ENCODE results near the gene ETV5.

ETV5 gene

DNA sequence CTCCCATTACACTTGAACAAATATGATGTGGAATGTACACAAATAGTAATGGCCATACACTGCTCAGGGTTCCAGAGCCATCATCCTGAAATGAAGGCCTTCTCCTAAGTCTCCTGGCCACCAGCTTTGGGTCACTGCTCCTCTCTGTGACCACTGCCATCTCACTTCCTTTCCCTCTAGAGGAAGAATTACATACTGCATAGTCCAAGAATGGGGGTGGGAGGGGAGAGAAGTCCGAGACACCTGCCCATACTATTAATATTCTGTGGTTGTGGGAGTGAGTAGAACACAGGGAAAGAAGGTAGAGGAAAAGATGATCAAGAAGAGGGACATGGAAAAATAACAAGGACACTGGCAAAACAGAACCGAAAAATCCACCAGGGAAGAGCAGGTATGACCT is 20.6 kb downstream of the ETV5 start:
- H3K36me3 ChIP-seq (ENCODE audit: control insufficient read depth in 2 of 2, insufficient read depth in 1 of 2, low read length in 2 of 2), result no peaks in the 10 kb centered on the region
- no peaks in the 10 kb centered on the region for H3K4me1 ChIP-seq (ENCODE audit: control insufficient read depth, insufficient read depth, low read length)
- CTCF ChIA-PET, result no interaction called here
- TF ChIP-seq ZNF223 (tag by site-specific recombination; IDR thresholded peaks at IDR 0.05), result no peak
- TF ChIP-seq ZNF629 (tag by site-specific recombination; IDR thresholded peaks at IDR 0.05), result no peak
- TF ChIP-seq KLF16 (tag by site-specific recombination; IDR thresholded peaks at IDR 0.05), result no peak
- no peak for TF ChIP-seq SP3 (tag by site-specific recombination; IDR thresholded peaks at IDR 0.05)
- POLR2A ChIA-PET, result no interaction called here
- H3K9me3 ChIP-seq (ENCODE audit: control insufficient read depth, insufficient read depth, low read depth, low read length), result no peaks in the 10 kb centered on the region
- H3K27ac ChIP-seq (ENCODE audit: extremely low read depth, low read depth, low read length), result no peak overlapping the region
- no peak overlapping the region for H3K4me3 ChIP-seq (ENCODE audit: low read depth, low read length)

GRCh38 chr3:186084264-186084663 is 24.6 kb downstream of the ETV5 start:
- POLR2A ChIA-PET, result no interaction called here
- TF ChIP-seq ZNF211 (tag by site-specific recombination; IDR thresholded peaks at IDR 0.05; ENCODE audit: low read depth), result no peak
- no peak for TF ChIP-seq ZNF155 (tag by site-specific recombination; IDR thresholded peaks at IDR 0.05)
- TF ChIP-seq, protein P1, sequence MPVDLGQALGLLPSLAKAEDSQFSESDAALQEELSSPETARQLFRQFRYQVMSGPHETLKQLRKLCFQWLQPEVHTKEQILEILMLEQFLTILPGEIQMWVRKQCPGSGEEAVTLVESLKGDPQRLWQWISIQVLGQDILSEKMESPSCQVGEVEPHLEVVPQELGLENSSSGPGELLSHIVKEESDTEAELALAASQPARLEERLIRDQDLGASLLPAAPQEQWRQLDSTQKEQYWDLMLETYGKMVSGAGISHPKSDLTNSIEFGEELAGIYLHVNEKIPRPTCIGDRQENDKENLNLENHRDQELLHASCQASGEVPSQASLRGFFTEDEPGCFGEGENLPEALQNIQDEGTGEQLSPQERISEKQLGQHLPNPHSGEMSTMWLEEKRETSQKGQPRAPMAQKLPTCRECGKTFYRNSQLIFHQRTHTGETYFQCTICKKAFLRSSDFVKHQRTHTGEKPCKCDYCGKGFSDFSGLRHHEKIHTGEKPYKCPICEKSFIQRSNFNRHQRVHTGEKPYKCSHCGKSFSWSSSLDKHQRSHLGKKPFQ (tag by site-specific recombination; IDR thresholded peaks at IDR 0.05), result no peak
- TF ChIP-seq BCL11A (tag by site-specific recombination; IDR thresholded peaks at IDR 0.05; ENCODE audit: low read depth), result no peak
- no peak for TF ChIP-seq ZNF423 (tag by site-specific recombination; IDR thresholded peaks at IDR 0.05)
- no peaks in the 10 kb centered on the region for H3K4me1 ChIP-seq (ENCODE audit: control insufficient read depth, insufficient read depth, low read length)
- no peak overlapping the region for H3K4me3 ChIP-seq (ENCODE audit: low read depth, low read length)
- CTCF ChIA-PET, result interaction anchor here (0.7 kb wide), 1 partner anchor 10 kb away, joined by 3 read pairs; no protein-coding TSS in a partner anchor
- no peak overlapping the region for H3K27ac ChIP-seq (ENCODE audit: extremely low read depth, low read depth, low read length)
- H3K9me3 ChIP-seq (ENCODE audit: control insufficient read depth, insufficient read depth, low read depth, low read length), result no peaks in the 10 kb centered on the region
- peaks cover 0 to 3% of the 10 kb centered on the region in 2 experiments; a peak in 1 of 3 replicates for H3K36me3 ChIP-seq (ENCODE audit: control insufficient read depth in 2 of 2, insufficient read depth in 1 of 2, low read length in 2 of 2)

DNA sequence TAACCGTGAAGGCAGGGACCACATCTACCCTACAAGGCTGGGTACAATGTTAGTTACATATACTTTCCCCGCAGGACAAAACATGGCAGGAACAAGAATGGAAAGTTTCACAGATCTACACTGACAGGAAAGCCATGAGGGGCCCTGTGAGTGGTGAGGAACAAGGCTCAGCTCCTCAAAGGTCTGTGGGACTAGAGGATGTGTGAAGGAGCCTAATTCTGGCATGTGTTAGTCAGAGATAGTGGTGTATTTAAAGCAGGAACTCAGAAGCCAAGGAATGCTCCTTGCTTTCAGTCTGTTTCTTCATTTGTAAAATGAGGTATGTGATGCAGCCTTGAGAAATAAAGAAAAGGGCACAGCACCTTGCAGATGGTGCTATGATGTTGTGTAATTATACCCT is 25.1 kb downstream of the ETV5 start:
- Histone ChIP-seq H3K36me3 (ENCODE audit: control insufficient read depth in 2 of 2, insufficient read depth in 1 of 2, low read length in 2 of 2) (peaks cover 0 to 3% of the 10 kb centered on the region in 2 experiments; a peak in 1 of 3 replicates), H3K4me3 (ENCODE audit: low read depth, low read length) (no peak overlapping the region), H3K9me3 (ENCODE audit: control insufficient read depth, insufficient read depth, low read depth, low read length) (no peaks in the 10 kb centered on the region), H3K4me1 (ENCODE audit: control insufficient read depth, insufficient read depth, low read length) (no peaks in the 10 kb centered on the region), H3K27ac (ENCODE audit: extremely low read depth, low read depth, low read length) (no peak overlapping the region)
- no peak for TF ChIP-seq YY1 (tag by site-specific recombination; IDR thresholded peaks at IDR 0.05)
- TF ChIP-seq, protein P2, sequence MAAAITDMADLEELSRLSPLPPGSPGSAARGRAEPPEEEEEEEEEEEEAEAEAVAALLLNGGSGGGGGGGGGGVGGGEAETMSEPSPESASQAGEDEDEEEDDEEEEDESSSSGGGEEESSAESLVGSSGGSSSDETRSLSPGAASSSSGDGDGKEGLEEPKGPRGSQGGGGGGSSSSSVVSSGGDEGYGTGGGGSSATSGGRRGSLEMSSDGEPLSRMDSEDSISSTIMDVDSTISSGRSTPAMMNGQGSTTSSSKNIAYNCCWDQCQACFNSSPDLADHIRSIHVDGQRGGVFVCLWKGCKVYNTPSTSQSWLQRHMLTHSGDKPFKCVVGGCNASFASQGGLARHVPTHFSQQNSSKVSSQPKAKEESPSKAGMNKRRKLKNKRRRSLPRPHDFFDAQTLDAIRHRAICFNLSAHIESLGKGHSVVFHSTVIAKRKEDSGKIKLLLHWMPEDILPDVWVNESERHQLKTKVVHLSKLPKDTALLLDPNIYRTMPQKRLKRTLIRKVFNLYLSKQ (tag by site-specific recombination; IDR thresholded peaks at IDR 0.05; ENCODE audit: borderline replicate concordance), result no peak
- no peak for TF ChIP-seq ZNF175 (tag by site-specific recombination; IDR thresholded peaks at IDR 0.05)
- TF ChIP-seq ZNF704 (tag by site-specific recombination; IDR thresholded peaks at IDR 0.05), result no peak
- TF ChIP-seq BCL11B (tag by site-specific recombination; IDR thresholded peaks at IDR 0.05; ENCODE audit: low read depth), result no peak
- no peak for TF ChIP-seq ZFP3 (tag by site-specific recombination; IDR thresholded peaks at IDR 0.05; ENCODE audit: low read depth)
- no peak for TF ChIP-seq GFI1B (tag by site-specific recombination; IDR thresholded peaks at IDR 0.05)
- TF ChIP-seq KLF16 (tag by site-specific recombination; IDR thresholded peaks at IDR 0.05), result no peak
- no peak for TF ChIP-seq MEIS1 (CRISPR knock-in tag; IDR thresholded peaks at IDR 0.05; ENCODE audit: borderline replicate concordance)
- TF ChIP-seq ZNF529 (tag by site-specific recombination; IDR thresholded peaks at IDR 0.05; ENCODE audit: insufficient replicate concordance), result no peak
- TF ChIP-seq ZNF157 (tag by site-specific recombination; IDR thresholded peaks at IDR 0.05), result no peak
- no peak for TF ChIP-seq GLI2 (tag by site-specific recombination; IDR thresholded peaks at IDR 0.05; ENCODE audit: borderline replicate concordance, low read depth)
- TF ChIP-seq ZNF2 (tag by site-specific recombination; IDR thresholded peaks at IDR 0.05), result no peak
- no peak for TF ChIP-seq ZNF610 (tag by site-specific recombination; IDR thresholded peaks at IDR 0.05; ENCODE audit: borderline replicate concordance)
- TF ChIP-seq ZNF174 (tag by site-specific recombination; IDR thresholded peaks at IDR 0.05), result no peak
- ChIA-PET POLR2A (no interaction called here), CTCF (interaction anchor here (0.7 kb wide), 1 partner anchor 9 kb away, joined by 3 read pairs; no protein-coding TSS in a partner anchor)
